ENCODE measurements around the gene USH1C. TPM values are rescaled to one million over a fixed set of nuclear protein-coding genes. Genes with fewer than 3 reads are reported as not detected.

Gene USH1C
- total and polyA plus RNA-seq, 9 of the 15 experiments (the other 6 are each of a cell fraction or from before 2014, with no cell fraction given): 0.04 TPM; not detected in 8

DNA sequence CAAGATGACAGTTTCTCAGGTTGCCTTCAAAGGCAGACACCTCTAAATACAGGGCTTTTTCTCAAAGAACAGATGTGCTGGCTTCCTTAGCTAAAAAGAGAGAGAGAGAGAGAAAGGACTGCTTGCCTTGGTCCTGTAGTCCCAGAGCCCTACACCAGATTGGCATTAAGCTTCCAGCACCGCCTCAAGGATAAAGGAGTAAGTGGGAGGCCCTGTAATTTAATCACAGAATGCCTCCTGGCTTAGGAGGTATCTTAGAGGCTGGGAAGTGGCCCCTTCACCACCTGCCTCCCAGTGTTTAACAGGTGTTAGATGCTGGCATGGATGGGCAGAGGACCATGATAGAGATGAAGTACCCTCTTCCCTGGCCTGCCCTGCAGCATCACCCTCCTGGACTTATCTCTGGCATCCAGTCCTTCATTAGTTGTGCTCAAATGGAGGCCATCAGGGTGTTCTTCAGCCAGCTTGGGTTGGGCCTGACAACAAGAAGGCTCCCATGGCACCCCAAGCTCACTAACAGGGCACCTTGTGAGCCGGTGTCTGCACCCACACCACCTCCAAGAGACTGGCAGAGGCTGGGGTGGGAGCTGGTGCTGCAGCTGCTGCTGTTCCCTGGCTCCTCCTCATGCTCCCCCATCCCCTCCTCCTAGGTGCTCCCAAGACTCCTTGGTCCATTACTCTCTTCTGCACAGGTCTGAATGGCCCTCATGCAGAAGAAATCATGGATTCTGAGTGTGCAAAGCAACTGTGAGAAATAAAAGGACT is 100.1 kb downstream of the USH1C start:
- BruUV-seq (replicated peaks): no TSS peak
- CTCF ChIA-PET (ENCODE audit: low intra/inter-chr PET ratio): no interaction called here
- in situ Hi-C loops (cut with MboI) (no loop called here), intact Hi-C loops (cut with micrococcal nuclease) (no loop called here)
- no peak overlapping the region for H3K4me2 ChIP-seq (ENCODE audit: insufficient read depth, low read length)
- DNase-seq (ENCODE audit: extremely low read depth in 1 of 4, low spot score in 3 of 4) (no peak), ATAC-seq (no peak), FAIRE-seq (no peak)
- no peaks in the 10 kb centered on the region; the same call in 1 of the 2 replicates for H4K20me1 ChIP-seq (replicated peaks; ENCODE audit: control insufficient read depth, insufficient read depth, low read length)
- H3K9ac ChIP-seq (ENCODE audit: insufficient read depth in 1 of 2, low read depth in 2 of 2, low read length in 2 of 2): no peak overlapping the region
- no peaks in the 10 kb centered on the region for H3K36me3 ChIP-seq (ENCODE audit: control insufficient read depth, insufficient read depth, low read length)
- no peak overlapping the region for H2AFZ ChIP-seq (ENCODE audit: low read depth, low read length)
- no peak overlapping the region for H3K4me3 ChIP-seq
- H3K9me1 ChIP-seq (ENCODE audit: control insufficient read depth, insufficient read depth, low read length): no peaks in the 10 kb centered on the region
- no peaks in the 10 kb centered on the region for H3K79me2 ChIP-seq (ENCODE audit: control insufficient read depth, insufficient read depth, low read length)
- no peaks in the 10 kb centered on the region for H3K9me3 ChIP-seq (replicated peaks; ENCODE audit: control insufficient read depth, insufficient read depth, low read depth, low read length)
- H3K27me3 ChIP-seq (ENCODE audit: control insufficient read depth in 2 of 2, insufficient read depth in 2 of 2, low read length in 2 of 2): peaks cover 16 to 38% of the 10 kb centered on the region in 2 experiments; a peak in 4 of 5 replicates
- POLR2A ChIA-PET: interaction anchor here (0.6 kb wide), 2 partner anchors 29 to 53 kb away, joined by 3 to 4 read pairs; no protein-coding TSS in a partner anchor
- WGBS (ENCODE audit: insufficient coverage, low coverage, missing lambda C conversion rate): 0% methylated on average over 2 of the region's 2 CpGs
- H3K27ac ChIP-seq (ENCODE audit: extremely low read depth, low read depth, low read length): no peak overlapping the region
- no peak for TF ChIP-seq ZNF507 (tag; conservative IDR thresholded peaks at IDR 0.05)
- no peak for TF ChIP-seq KDM4B (IDR thresholded peaks at IDR 0.05; ENCODE audit: borderline replicate concordance in 2 of 2, low read depth in 1 of 2)
- no peak for TF ChIP-seq ZFP91 (CRISPR knock-in tag; IDR thresholded peaks at IDR 0.05)
- no peak for TF ChIP-seq NEUROD1 (IDR thresholded peaks at IDR 0.05; ENCODE audit: borderline replicate concordance, low read depth, low read length, partially characterized antibody)
- no peak for TF ChIP-seq SMARCA5 (IDR thresholded peaks at IDR 0.05)
- TF ChIP-seq, protein P1, sequence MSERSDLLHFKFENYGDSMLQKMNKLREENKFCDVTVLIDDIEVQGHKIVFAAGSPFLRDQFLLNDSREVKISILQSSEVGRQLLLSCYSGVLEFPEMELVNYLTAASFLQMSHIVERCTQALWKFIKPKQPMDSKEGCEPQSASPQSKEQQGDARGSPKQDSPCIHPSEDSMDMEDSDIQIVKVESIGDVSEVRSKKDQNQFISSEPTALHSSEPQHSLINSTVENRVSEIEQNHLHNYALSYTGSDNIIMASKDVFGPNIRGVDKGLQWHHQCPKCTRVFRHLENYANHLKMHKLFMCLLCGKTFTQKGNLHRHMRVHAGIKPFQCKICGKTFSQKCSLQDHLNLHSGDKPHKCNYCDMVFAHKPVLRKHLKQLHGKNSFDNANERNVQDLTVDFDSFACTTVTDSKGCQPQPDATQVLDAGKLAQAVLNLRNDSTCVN (CRISPR knock-in tag; IDR thresholded peaks at IDR 0.05): no peak
- TF ChIP-seq ELF2 (CRISPR knock-in tag; IDR thresholded peaks at IDR 0.05): no peak
- TF ChIP-seq RBM34 (IDR thresholded peaks at IDR 0.05; ENCODE audit: borderline replicate concordance, insufficient read depth, low read length): no peak
- H3K4me1 ChIP-seq (replicated peaks in 1 of 2; ENCODE audit: control insufficient read depth in 2 of 2, insufficient read depth in 2 of 2, low read length in 2 of 2): no peaks in the 10 kb centered on the region

Other genes with a start within 250 kb of the USH1C start
- gene NCR3LG1, start 192.6 kb downstream of the USH1C start, total RNA-seq (2014; rRNA removed): 23.7 and 28.4 TPM in 2 replicates
- 39.8 and 45.1 TPM in 2 replicates for gene NCR3LG1, start 192.6 kb downstream of the USH1C start, total RNA-seq (2014; rRNA removed; fragmentation: Illumina TruSeq; extraction: Trizol)
- 36.2 and 38.1 TPM in 2 replicates for gene NCR3LG1, start 192.6 kb downstream of the USH1C start, total RNA-seq (2015; rRNA removed; fragmentation: Illumina TruSeq; extraction: Trizol)
- 31.5 and 32.4 TPM in 2 replicates for gene NCR3LG1, start 192.6 kb downstream of the USH1C start, total RNA-seq (2021)
- 21.5 and 25.1 TPM in 2 replicates for gene NCR3LG1, start 192.6 kb downstream of the USH1C start, polyA plus RNA-seq (2011; rRNA removed)
- 30.8 and 33.8 TPM in 2 replicates for gene NCR3LG1, start 192.6 kb downstream of the USH1C start, polyA plus RNA-seq (2014; fragmentation: Illumina TruSeq; extraction: Trizol)
- 1 to 10 TPM; 4.1 to 6.6 TPM for gene NCR3LG1, start 192.6 kb downstream of the USH1C start, polyA plus RNA-seq (2014; fragmentation: Nextera tagmentation; extraction: Ambion mirVana)
- gene NCR3LG1, start 192.6 kb downstream of the USH1C start, polyA plus RNA-seq (2014; rRNA removed): 13.8 and 17.3 TPM in 2 replicates
- gene KCNJ11, start 155.8 kb downstream of the USH1C start, total RNA-seq (2014; rRNA removed): 1.6 and 2.7 TPM in 2 replicates
- gene KCNJ11, start 155.8 kb downstream of the USH1C start, total RNA-seq (2014; rRNA removed; fragmentation: Illumina TruSeq; extraction: Trizol): 0.41 and 0.62 TPM in 2 replicates
- gene KCNJ11, start 155.8 kb downstream of the USH1C start, total RNA-seq (2015; rRNA removed; fragmentation: Illumina TruSeq; extraction: Trizol): 0.54 and 0.60 TPM in 2 replicates
- gene KCNJ11, start 155.8 kb downstream of the USH1C start, total RNA-seq (2021): 3.3 and 3.7 TPM in 2 replicates
- 0.85 and 1.8 TPM in 2 replicates for gene KCNJ11, start 155.8 kb downstream of the USH1C start, polyA plus RNA-seq (2011; rRNA removed)
- gene KCNJ11, start 155.8 kb downstream of the USH1C start, polyA plus RNA-seq (2014; fragmentation: Illumina TruSeq; extraction: Trizol): 1.4 and 3.1 TPM in 2 replicates
- gene KCNJ11, start 155.8 kb downstream of the USH1C start, polyA plus RNA-seq (2014; fragmentation: Nextera tagmentation; extraction: Ambion mirVana): not detected
- gene KCNJ11, start 155.8 kb downstream of the USH1C start, polyA plus RNA-seq (2014; rRNA removed): 0.86 and 2.7 TPM in 2 replicates
- not detected in 2 replicates for gene ABCC8, start 67.6 kb downstream of the USH1C start, total RNA-seq (2014; rRNA removed)
- not detected in 2 replicates for gene ABCC8, start 67.6 kb downstream of the USH1C start, total RNA-seq (2014; rRNA removed; fragmentation: Illumina TruSeq; extraction: Trizol)
- not detected in 2 replicates for gene ABCC8, start 67.6 kb downstream of the USH1C start, total RNA-seq (2015; rRNA removed; fragmentation: Illumina TruSeq; extraction: Trizol)
- 0.27 TPM in 1 of 2 replicates, not detected in the other for gene ABCC8, start 67.6 kb downstream of the USH1C start, total RNA-seq (2021)
- gene ABCC8, start 67.6 kb downstream of the USH1C start, polyA plus RNA-seq (2011; rRNA removed): not detected in 2 replicates
- gene ABCC8, start 67.6 kb downstream of the USH1C start, polyA plus RNA-seq (2014; fragmentation: Illumina TruSeq; extraction: Trizol): not detected in 2 replicates
- not detected for gene ABCC8, start 67.6 kb downstream of the USH1C start, polyA plus RNA-seq (2014; fragmentation: Nextera tagmentation; extraction: Ambion mirVana)
- gene ABCC8, start 67.6 kb downstream of the USH1C start, polyA plus RNA-seq (2014; rRNA removed): not detected in 2 replicates
- gene OTOG, start 2.8 kb upstream of the USH1C start, total RNA-seq (2014; rRNA removed): not detected in 2 replicates
- not detected in 2 replicates for gene OTOG, start 2.8 kb upstream of the USH1C start, total RNA-seq (2014; rRNA removed; fragmentation: Illumina TruSeq; extraction: Trizol)
- not detected in 2 replicates for gene OTOG, start 2.8 kb upstream of the USH1C start, total RNA-seq (2015; rRNA removed; fragmentation: Illumina TruSeq; extraction: Trizol)
- gene OTOG, start 2.8 kb upstream of the USH1C start, total RNA-seq (2021): not detected in 2 replicates
- gene OTOG, start 2.8 kb upstream of the USH1C start, polyA plus RNA-seq (2011; rRNA removed): not detected in 2 replicates
- gene OTOG, start 2.8 kb upstream of the USH1C start, polyA plus RNA-seq (2014; fragmentation: Illumina TruSeq; extraction: Trizol): not detected in 2 replicates
- not detected for gene OTOG, start 2.8 kb upstream of the USH1C start, polyA plus RNA-seq (2014; fragmentation: Nextera tagmentation; extraction: Ambion mirVana)
- gene OTOG, start 2.8 kb upstream of the USH1C start, polyA plus RNA-seq (2014; rRNA removed): not detected in 2 replicates
- not detected in 2 replicates for gene MYOD1, start 175.2 kb upstream of the USH1C start, total RNA-seq (2014; rRNA removed)
- not detected in 2 replicates for gene MYOD1, start 175.2 kb upstream of the USH1C start, total RNA-seq (2014; rRNA removed; fragmentation: Illumina TruSeq; extraction: Trizol)
- gene MYOD1, start 175.2 kb upstream of the USH1C start, total RNA-seq (2015; rRNA removed; fragmentation: Illumina TruSeq; extraction: Trizol): not detected in 2 replicates
- gene MYOD1, start 175.2 kb upstream of the USH1C start, total RNA-seq (2021): not detected in 2 replicates
- gene MYOD1, start 175.2 kb upstream of the USH1C start, polyA plus RNA-seq (2011; rRNA removed): not detected in 2 replicates
- not detected in 2 replicates for gene MYOD1, start 175.2 kb upstream of the USH1C start, polyA plus RNA-seq (2014; fragmentation: Illumina TruSeq; extraction: Trizol)
- gene MYOD1, start 175.2 kb upstream of the USH1C start, polyA plus RNA-seq (2014; fragmentation: Nextera tagmentation; extraction: Ambion mirVana): not detected
- not detected in 2 replicates for gene MYOD1, start 175.2 kb upstream of the USH1C start, polyA plus RNA-seq (2014; rRNA removed)
- not detected in 2 replicates for gene KCNC1, start 190.4 kb upstream of the USH1C start, total RNA-seq (2014; rRNA removed)
- gene KCNC1, start 190.4 kb upstream of the USH1C start, total RNA-seq (2014; rRNA removed; fragmentation: Illumina TruSeq; extraction: Trizol): not detected in 2 replicates
- not detected in 2 replicates for gene KCNC1, start 190.4 kb upstream of the USH1C start, total RNA-seq (2015; rRNA removed; fragmentation: Illumina TruSeq; extraction: Trizol)
- gene KCNC1, start 190.4 kb upstream of the USH1C start, total RNA-seq (2021): not detected in 2 replicates
- not detected in 2 replicates for gene KCNC1, start 190.4 kb upstream of the USH1C start, polyA plus RNA-seq (2011; rRNA removed)
- gene KCNC1, start 190.4 kb upstream of the USH1C start, polyA plus RNA-seq (2014; fragmentation: Illumina TruSeq; extraction: Trizol): not detected in 2 replicates
- under 1 TPM in 1 of 2 experiments, not detected in 1; 0.08 TPM for gene KCNC1, start 190.4 kb upstream of the USH1C start, polyA plus RNA-seq (2014; fragmentation: Nextera tagmentation; extraction: Ambion mirVana)
- gene KCNC1, start 190.4 kb upstream of the USH1C start, polyA plus RNA-seq (2014; rRNA removed): 0.05 TPM in 1 of 2 replicates, not detected in the other